ENCODE data around the gene ACTMAP. TPM values are rescaled to one million over a fixed set of nuclear protein-coding genes. Genes with fewer than 3 reads are reported as not detected.

ACTMAP gene
- total and polyA plus RNA-seq, 8 donors: 10.3 to 17.6 (median 14.0) TPM

- Histone ChIP-seq H3K27me3 (no peaks in the 10 kb centered on the region), H3K4me3 (no peak overlapping the region), H3K27ac (no peak overlapping the region), H3K9me3 (no peaks in the 10 kb centered on the region), H3K36me3 (peaks cover 0 to 47% of the 10 kb centered on the region in 2 donors), H3K4me1 (peaks cover under 1 to 10% of the 10 kb centered on the region in 2 donors)
- ATAC-seq (no peak), DNase-seq (no peak)
- no peak for TF ChIP-seq CTCF (IDR thresholded peaks at IDR 0.05)
- intact Hi-C loops (cut with DNase I): no loop called here
Observed at GRCh38 chr19:40742886-40743285, 7.4 kb downstream of the ACTMAP start.

GRCh38 chr19:40742477-40742876, 7.8 kb downstream of the ACTMAP start:
- TF ChIP-seq CTCF (IDR thresholded peaks at IDR 0.05): no peak
- intact Hi-C loops (cut with DNase I): no loop called here
- DNase-seq (no peak), ATAC-seq (no peak)
- Histone ChIP-seq H3K9me3 (no peaks in the 10 kb centered on the region), H3K36me3 (peaks cover 0 to 51% of the 10 kb centered on the region in 2 donors), H3K4me3 (no peak overlapping the region), H3K4me1 (peaks cover 0 to 6% of the 10 kb centered on the region in 2 donors), H3K27ac (no peak overlapping the region), H3K27me3 (no peaks in the 10 kb centered on the region)

GRCh38 chr19:40741527-40742390, 8.5 kb downstream of the ACTMAP start:
- peaks cover 0 to 6% of the 10 kb centered on the region in 2 donors for H3K4me1 ChIP-seq
- ATAC-seq (no peak), DNase-seq (no peak)
- no peak overlapping the region for H3K4me3 ChIP-seq
- peaks cover 0 to 58% of the 10 kb centered on the region in 2 donors for H3K36me3 ChIP-seq
- intact Hi-C loops (cut with DNase I): no loop called here
- no peaks in the 10 kb centered on the region for H3K27me3 ChIP-seq
- TF ChIP-seq CTCF (IDR thresholded peaks at IDR 0.05): no peak
- H3K9me3 ChIP-seq: no peaks in the 10 kb centered on the region
- no peak overlapping the region for H3K27ac ChIP-seq

- Histone ChIP-seq H3K4me3 (no peak overlapping the region), H3K4me1 (peaks cover 0 to 6% of the 10 kb centered on the region in 2 donors), H3K27me3 (no peaks in the 10 kb centered on the region), H3K27ac (peak overlapping the region; percentile 19 to 33), H3K9me3 (no peaks in the 10 kb centered on the region), H3K36me3 (peaks cover 0 to 68% of the 10 kb centered on the region in 2 donors)
- DNase-seq (peak in 1 of 4 donors; percentile 45), ATAC-seq (no peak)
- intact Hi-C loops (cut with DNase I): no loop called here
- TF ChIP-seq CTCF (IDR thresholded peaks at IDR 0.05): no peak
Observed at GRCh38 chr19:40740747-40741146, 9.5 kb downstream of the ACTMAP start.

- no peak for TF ChIP-seq CTCF (IDR thresholded peaks at IDR 0.05)
- no peak for ATAC-seq
- Histone ChIP-seq H3K27me3 (no peaks in the 10 kb centered on the region), H3K27ac (peak overlapping the region; percentile 19 to 33), H3K36me3 (peaks cover 0 to 75% of the 10 kb centered on the region in 2 donors), H3K4me1 (peaks cover 0 to under 1% of the 10 kb centered on the region in 2 donors), H3K4me3 (no peak overlapping the region), H3K9me3 (no peaks in the 10 kb centered on the region)
- intact Hi-C loops (cut with DNase I): no loop called here
- DNase-seq: no peak
Observed at GRCh38 chr19:40739871-40740703, 10.2 kb downstream of the ACTMAP start.

Data from left lung (tissue), 10 donors.